Vagina (tissue), 2 donors: ENCODE measurements around the gene CEP128.

Experiments
- CTCF ChIP-seq, 3 experiments: fragments of 450-650 bp in 2 of 3; fragments of 200-600 bp in 1 of 3; sonication (generic) in 1 of 3; IDR thresholded peaks; one replicate each; pipeline ENCODE4 v1.5.1; 2017 to 2019; ENCODE audit warnings: antibody characterized with exemption in 3 of 3, mild to moderate bottlenecking in 2 of 3, moderate library complexity in 2 of 3
- POLR2A ChIP-seq, 2 donors: fragments of 450-650 bp; IDR thresholded peaks; one replicate each; pipeline ENCODE4 v1.6.1; 2017; ENCODE audit warnings: antibody characterized with exemption in 2 of 2, mild to moderate bottlenecking in 2 of 2, moderate library complexity in 2 of 2
- POLR2AphosphoS5 ChIP-seq, 2 donors: sonication (generic); formaldehyde crosslinking; IDR thresholded peaks; one replicate each; pipeline ENCODE4 v1.9.0; 2017; ENCODE audit warnings: antibody characterized with exemption in 2 of 2, mild to moderate bottlenecking in 2 of 2, low read depth in 1 of 2; ENCODE audit not compliant: insufficient read depth in 1 of 2

- no peak for TF ChIP-seq CTCF (IDR thresholded peaks at IDR 0.05)
- TF ChIP-seq POLR2AphosphoS5 (IDR thresholded peaks at IDR 0.05; ENCODE audit: insufficient read depth in 1 of 2, low read depth in 1 of 2): no peak
- no peak for TF ChIP-seq POLR2A (IDR thresholded peaks at IDR 0.05)
These were observed 4.6 kb upstream of the CEP128 start for GRCh38 chr14:80946187-80946586.
